WTC11 (cell line): ENCODE results near the gene GPR151. TPM values are rescaled to one million over a fixed set of nuclear protein-coding genes. Genes with fewer than 3 reads are reported as not detected.
A peak's percentile ranks its signal among the peaks of the same experiment; 100 is the strongest.

Experiments used
- ATAC-seq: fragments of 200-7000 bp; cut with Tn5 transposase; 2 replicates; pipeline ENCODE4 v1.10.0; 2021; ENCODE audit warnings: mild to moderate bottlenecking, moderate library complexity
- CTCF ChIA-PET: fragments of 300-600 bp; sonication (Branson Sonifier 250); formaldehyde crosslinking; loops from one replicate; lab custom pipeline; 2021; ENCODE audit warnings: antibody characterized with exemption; lab: Charles Lee
- POLR2A ChIA-PET: fragments of 350-600 bp; sonication (Branson Sonifier 250); formaldehyde crosslinking; loops from one replicate; lab custom pipeline; 2021; ENCODE audit warnings: antibody characterized with exemption; lab: Charles Lee
- DNase-seq: peaks from one replicate; pipeline ENCODE4 v3.0.0; 2021; ENCODE audit warnings: low spot score
- H3K27ac Mint-ChIP-seq: 2 replicates; pipeline ENCODE4 v1.8.0; 2021; ENCODE audit warnings: mixed read lengths
- H3K27me3 Mint-ChIP-seq: 2 replicates; pipeline ENCODE4 v1.8.0; 2021; ENCODE audit warnings: low read depth, mild to moderate bottlenecking, moderate library complexity, mixed read lengths
- H3K36me3 Mint-ChIP-seq: 2 replicates; pipeline ENCODE4 v1.8.0; 2021; ENCODE audit warnings: mixed read lengths
- H3K4me1 Mint-ChIP-seq: 2 replicates; pipeline ENCODE4 v1.8.0; 2022; ENCODE audit warnings: mixed read lengths
- H3K4me3 Mint-ChIP-seq: 2 replicates; pipeline ENCODE4 v1.8.0; 2021; ENCODE audit warnings: mild to moderate bottlenecking, moderate library complexity, mixed read lengths
- H3K9me3 Mint-ChIP-seq: 2 replicates; pipeline ENCODE4 v1.8.0; 2021; ENCODE audit warnings: mixed read lengths
- ATF6 ChIP-seq: sonication (generic); formaldehyde crosslinking; IDR thresholded peaks from 2 replicates; pipeline ENCODE4 v1.8.1; 2023; ENCODE audit warnings: mild to moderate bottlenecking, missing genetic modification reagents
- CBFB ChIP-seq: sonication (generic); formaldehyde crosslinking; IDR thresholded peaks from 2 replicates; pipeline ENCODE4 v1.8.1; 2022; ENCODE audit warnings: mild to moderate bottlenecking, low read depth, missing genetic modification reagents
- CDX4 ChIP-seq: fragments of 250-450 bp; sonication (Bioruptor Pico); IDR thresholded peaks from 2 replicates; pipeline ENCODE4 v1.9.0; 2021; ENCODE audit warnings: moderate library complexity, mild to moderate bottlenecking, inconsistent platforms, borderline replicate concordance
- GABPB1 ChIP-seq: sonication (generic); formaldehyde crosslinking; IDR thresholded peaks from 2 replicates; pipeline ENCODE4 v1.8.1; 2023; ENCODE audit warnings: mild to moderate bottlenecking, missing genetic modification reagents
- GTF2I ChIP-seq: fragments of 250-450 bp; sonication (Bioruptor Pico); conservative IDR thresholded peaks from 2 replicates; pipeline ENCODE4 v1.4.0; 2021; ENCODE audit warnings: mild to moderate bottlenecking
- JAZF1 ChIP-seq: fragments of 250-450 bp; sonication (Bioruptor Pico); IDR thresholded peaks from 2 replicates; pipeline ENCODE4 v1.9.0; 2021; ENCODE audit warnings: moderate library complexity, mild to moderate bottlenecking, inconsistent platforms
- JUN ChIP-seq: sonication (generic); formaldehyde crosslinking; IDR thresholded peaks from 2 replicates; pipeline ENCODE4 v1.8.0; 2023; ENCODE audit warnings: mild to moderate bottlenecking, missing genetic modification reagents
- MAX ChIP-seq: sonication (generic); formaldehyde crosslinking; IDR thresholded peaks from 2 replicates; pipeline ENCODE4 v1.8.0; 2022; ENCODE audit warnings: mild to moderate bottlenecking, missing genetic modification reagents
- NR1H2 ChIP-seq: sonication (generic); formaldehyde crosslinking; IDR thresholded peaks from 2 replicates; pipeline ENCODE4 v1.9.0; 2021; ENCODE audit warnings: mild to moderate bottlenecking, moderate library complexity, missing genetic modification reagents
- NR2C2 ChIP-seq: sonication (generic); formaldehyde crosslinking; IDR thresholded peaks from 2 replicates; pipeline ENCODE4 v1.8.0; 2022; ENCODE audit warnings: mild to moderate bottlenecking, missing genetic modification reagents
- NR3C1 ChIP-seq: sonication (generic); formaldehyde crosslinking; conservative IDR thresholded peaks from 2 replicates; pipeline ENCODE4 v1.8.1; 2023; ENCODE audit warnings: low read depth, mild to moderate bottlenecking, missing genetic modification reagents
- PREB ChIP-seq: sonication (generic); formaldehyde crosslinking; IDR thresholded peaks from 2 replicates; pipeline ENCODE4 v1.8.1; 2022; ENCODE audit warnings: mild to moderate bottlenecking, missing genetic modification reagents, moderate library complexity, borderline replicate concordance
- RORB ChIP-seq: fragments of 250-450 bp; sonication (Bioruptor Pico); IDR thresholded peaks from 2 replicates; pipeline ENCODE4 v1.9.0; 2021; ENCODE audit warnings: mild to moderate bottlenecking
- TCF7 ChIP-seq: sonication (generic); formaldehyde crosslinking; IDR thresholded peaks from 2 replicates; pipeline ENCODE4 v1.8.0; 2022; ENCODE audit warnings: mild to moderate bottlenecking, low read depth, missing genetic modification reagents, moderate library complexity
- TEAD1 ChIP-seq: sonication (generic); formaldehyde crosslinking; IDR thresholded peaks from 2 replicates; pipeline ENCODE4 v1.8.0; 2022; ENCODE audit warnings: mild to moderate bottlenecking, missing genetic modification reagents
- USF1 ChIP-seq: sonication (generic); formaldehyde crosslinking; IDR thresholded peaks from 2 replicates; pipeline ENCODE4 v1.8.0; 2022; ENCODE audit warnings: mild to moderate bottlenecking, missing genetic modification reagents
- ZNF138 ChIP-seq: sonication (generic); formaldehyde crosslinking; conservative IDR thresholded peaks from 2 replicates; pipeline ENCODE4 v1.8.1; 2022; ENCODE audit warnings: mild to moderate bottlenecking, moderate library complexity, missing genetic modification reagents
- ZNF532 ChIP-seq: fragments of 250-450 bp; sonication (Bioruptor Pico); IDR thresholded peaks from 2 replicates; pipeline ENCODE4 v1.9.0; 2021; ENCODE audit warnings: mild to moderate bottlenecking, borderline replicate concordance
- ZSCAN18 ChIP-seq: fragments of 250-450 bp; sonication (Bioruptor Pico); IDR thresholded peaks from 2 replicates; pipeline ENCODE4 v2.1.2; 2022; ENCODE audit warnings: mild to moderate bottlenecking, moderate library complexity
- total RNA-seq: library from RNA; stranded (reverse); gene quantifications from 3 replicates; pipeline ENCODE4 v1.2.3, GENCODE V29; 2021

The GPR151 gene
- total RNA-seq, 1 experiment from 2014 or later: not detected

GRCh38 chr5:146520731-146521130, 4.7 kb upstream of the GPR151 start:
- no peak for DNase-seq
- Mint-ChIP-seq H3K27me3 (no peaks in the 10 kb centered on the region), H3K4me3 (no peak overlapping the region), H3K36me3 (no peaks in the 10 kb centered on the region), H3K4me1 (peaks cover 9% of the 10 kb centered on the region), H3K27ac (no peak overlapping the region), H3K9me3 (no peaks in the 10 kb centered on the region)
- CTCF ChIA-PET: interaction anchor here (0.9 to 2.1 kb wide), 6 partner anchors 11 to 668 kb away, joined by 3 to 23 read pairs (median 6); no protein-coding TSS in a partner anchor
- POLR2A ChIA-PET: no interaction called here
- ATAC-seq: peak; percentile 42
- TF ChIP-seq ATF6 (CRISPR knock-in tag): no peak
- no peak for TF ChIP-seq RORB (CRISPR knock-in tag)
- no peak for TF ChIP-seq MAX
- TF ChIP-seq NR2C2 (CRISPR knock-in tag): no peak
- no peak for TF ChIP-seq NR1H2 (CRISPR knock-in tag)
- no peak for TF ChIP-seq PREB (CRISPR knock-in tag)
- TF ChIP-seq ZNF532 (CRISPR knock-in tag): no peak
- TF ChIP-seq GTF2I (CRISPR knock-in tag): no peak
- TF ChIP-seq TCF7 (CRISPR knock-in tag): no peak
- TF ChIP-seq CDX4: no peak
- TF ChIP-seq NR3C1 (CRISPR knock-in tag): no peak
- TF ChIP-seq JUN (CRISPR knock-in tag): no peak
- TF ChIP-seq ZNF138 (CRISPR knock-in tag): no peak
- no peak for TF ChIP-seq CBFB (CRISPR knock-in tag)
- TF ChIP-seq JAZF1 (CRISPR knock-in tag): no peak
- no peak for TF ChIP-seq ZSCAN18 (CRISPR knock-in tag)
- no peak for TF ChIP-seq USF1 (CRISPR knock-in tag)
- TF ChIP-seq GABPB1 (CRISPR knock-in tag): no peak
- TF ChIP-seq TEAD1 (CRISPR knock-in tag): no peak
